BLaER1 treated with 17β-estradiol and CSF1 and Interleukin-3, amounts not matched to agents 10 nM and 100 nM (cell line): ENCODE data around the gene LAMA2.

Source experiments
- H3K27ac ChIP-seq, 11 experiments: shearing (Covaris generic); formaldehyde crosslinking; 2 replicates each; pipeline ENCODE4 v1.8.1; 2022
- H3K27me3 ChIP-seq, 11 experiments: shearing (Covaris generic); formaldehyde crosslinking; 2 replicates each; pipeline ENCODE4 v1.8.1; 2022
- H3K36me3 ChIP-seq, 11 experiments: shearing (Covaris generic); formaldehyde crosslinking; 2 replicates each; pipeline ENCODE4 v1.8.1; 2022
- H3K4me1 ChIP-seq, 10 experiments: shearing (Covaris generic); formaldehyde crosslinking; 2 replicates each; pipeline ENCODE4 v1.8.1; 2022
- H3K4me2 ChIP-seq, 11 experiments: shearing (Covaris generic); formaldehyde crosslinking; 2 replicates each; pipeline ENCODE4 v1.8.1; 2022
- H3K4me3 ChIP-seq, 10 experiments: shearing (Covaris generic); formaldehyde crosslinking; 2 replicates each; pipeline ENCODE4 v1.8.1; 2022
- H3K9ac ChIP-seq, 11 experiments: shearing (Covaris generic); formaldehyde crosslinking; 2 replicates each; pipeline ENCODE4 v1.8.1; 2022
- H3K9me3 ChIP-seq, 11 experiments: shearing (Covaris generic); formaldehyde crosslinking; replicated peaks in 1 of 11; 2 replicates each; pipeline ENCODE4 v1.8.1; 2022
- H4K20me1 ChIP-seq, 11 experiments: shearing (Covaris generic); formaldehyde crosslinking; 2 replicates each; pipeline ENCODE4 v1.8.1; 2022
- Cebpa-rat ChIP-seq, 11 experiments: shearing (Covaris generic); IDR thresholded peaks; 2 replicates each; pipeline ENCODE4 v1.8.1; 2022

Gene LAMA2

DNA sequence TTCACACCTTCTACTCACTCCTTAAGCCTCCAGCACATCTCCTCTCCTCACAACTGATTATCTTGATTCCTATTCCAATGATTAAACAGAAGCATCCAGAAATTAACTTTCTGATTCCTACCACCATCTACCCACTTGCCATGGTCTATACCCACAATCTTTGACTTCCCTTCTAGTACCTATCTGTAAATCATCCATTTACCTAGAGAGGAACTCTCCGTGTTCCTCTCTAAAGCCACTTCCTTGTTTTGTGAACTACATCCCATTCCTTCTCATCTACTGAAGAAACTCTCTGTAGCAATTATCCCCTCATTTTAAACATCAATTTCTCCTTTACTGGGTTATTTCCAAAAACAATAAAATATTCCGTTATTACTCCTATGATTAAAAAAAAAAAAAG is 659.8 kb downstream of the LAMA2 start:
- TF ChIP-seq Cebpa-rat (IDR thresholded peaks at IDR 0.05): no peak
- H3K9ac ChIP-seq: no peak overlapping the region
- no peaks in the 10 kb centered on the region for H4K20me1 ChIP-seq
- no peaks in the 10 kb centered on the region; a peak in 3 of 22 replicates for H3K9me3 ChIP-seq
- H3K27ac ChIP-seq: no peak overlapping the region
- no peak overlapping the region for H3K4me3 ChIP-seq
- H3K27me3 ChIP-seq: no peaks in the 10 kb centered on the region
- H3K36me3 ChIP-seq: peaks cover 0 to 76% (median 0%) of the 10 kb centered on the region in 11 experiments; a peak in 5 of 22 replicates
- peaks cover 7 to 24% (median 9%) of the 10 kb centered on the region in 10 experiments; a peak in 17 of 20 replicates for H3K4me1 ChIP-seq
- H3K4me2 ChIP-seq: no peak overlapping the region

DNA sequence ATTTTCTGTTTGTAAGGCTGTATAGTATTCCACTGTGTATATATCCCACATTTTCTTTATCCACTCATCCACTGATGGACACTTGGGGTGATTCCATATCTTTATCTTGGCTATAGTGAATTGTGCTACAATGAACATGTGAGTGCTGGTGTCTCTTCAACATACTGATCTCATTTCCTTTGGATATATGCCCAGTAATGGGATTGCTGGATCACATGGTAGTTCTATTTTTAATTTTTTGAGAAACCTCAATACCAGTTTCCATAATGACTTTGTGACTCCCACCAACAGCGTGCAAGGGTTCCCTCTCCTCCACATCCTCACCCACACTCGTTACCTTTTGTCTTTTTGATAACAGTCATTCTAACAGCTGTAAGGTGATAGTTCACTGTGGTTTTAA is 661.0 kb downstream of the LAMA2 start:
- no peak for TF ChIP-seq Cebpa-rat (IDR thresholded peaks at IDR 0.05)
- H3K4me1 ChIP-seq: peaks cover 7 to 35% (median 11%) of the 10 kb centered on the region in 10 experiments; a peak in 17 of 20 replicates
- no peak overlapping the region for H3K27ac ChIP-seq
- H3K4me3 ChIP-seq: no peak overlapping the region
- H3K27me3 ChIP-seq: no peaks in the 10 kb centered on the region
- no peak overlapping the region for H3K9ac ChIP-seq
- peak overlapping the region in 2 of 11 experiments; percentile 10 to 33; a peak in 1 of 22 replicates for H3K4me2 ChIP-seq
- H3K36me3 ChIP-seq: peaks cover 0 to 68% (median 0%) of the 10 kb centered on the region in 11 experiments; a peak in 5 of 22 replicates
- H3K9me3 ChIP-seq: no peaks in the 10 kb centered on the region; a peak in 3 of 22 replicates
- no peaks in the 10 kb centered on the region for H4K20me1 ChIP-seq

DNA sequence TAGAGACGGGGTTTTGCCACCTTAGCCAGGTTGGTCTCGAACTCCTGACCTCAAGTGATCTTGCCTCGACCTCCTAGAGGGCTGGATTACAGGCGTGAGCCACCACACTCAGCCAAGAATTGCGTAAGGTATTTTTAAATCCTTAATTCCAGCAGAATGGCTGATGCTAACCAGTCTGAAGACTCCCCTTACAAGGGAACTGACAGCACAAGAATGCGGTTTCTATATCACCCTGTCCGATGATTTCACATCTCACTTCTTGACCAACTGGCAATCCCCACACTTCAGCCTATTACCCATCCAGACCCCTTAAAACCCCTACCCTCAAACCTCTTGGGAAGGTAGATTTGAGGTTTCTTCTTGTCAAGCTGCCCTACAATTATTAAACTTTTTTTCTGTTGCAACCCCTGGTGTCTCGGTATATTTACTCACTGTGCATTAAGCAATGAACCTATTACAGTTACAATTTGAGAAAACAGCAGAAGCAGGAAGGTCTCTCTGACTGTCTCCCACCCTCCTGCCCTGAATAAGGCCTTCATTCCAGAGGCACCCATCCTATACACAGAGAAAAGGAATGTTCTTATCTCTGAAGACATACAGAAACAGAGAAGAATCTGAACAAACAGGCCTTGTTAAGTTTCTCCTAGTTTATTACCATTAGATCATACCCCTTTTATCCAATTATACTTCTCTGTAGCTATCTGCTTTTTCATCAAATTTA is 662.1 kb downstream of the LAMA2 start:
- no peaks in the 10 kb centered on the region; a peak in 3 of 22 replicates for H3K9me3 ChIP-seq
- peaks cover 0 to 68% (median 0%) of the 10 kb centered on the region in 11 experiments; a peak in 5 of 22 replicates for H3K36me3 ChIP-seq
- no peak overlapping the region for H3K4me3 ChIP-seq
- TF ChIP-seq Cebpa-rat (IDR thresholded peaks at IDR 0.05): peak in 2 of 11 experiments; percentile 21 to 40; a peak in 1 of 22 replicates
- H3K9ac ChIP-seq: no peak overlapping the region
- H3K4me1 ChIP-seq: peaks cover 7 to 36% (median 11%) of the 10 kb centered on the region in 10 experiments; a peak in 17 of 20 replicates
- no peak overlapping the region for H3K27ac ChIP-seq
- no peaks in the 10 kb centered on the region for H4K20me1 ChIP-seq
- no peaks in the 10 kb centered on the region for H3K27me3 ChIP-seq
- H3K4me2 ChIP-seq: no peak overlapping the region; a peak in 1 of 22 replicates

DNA sequence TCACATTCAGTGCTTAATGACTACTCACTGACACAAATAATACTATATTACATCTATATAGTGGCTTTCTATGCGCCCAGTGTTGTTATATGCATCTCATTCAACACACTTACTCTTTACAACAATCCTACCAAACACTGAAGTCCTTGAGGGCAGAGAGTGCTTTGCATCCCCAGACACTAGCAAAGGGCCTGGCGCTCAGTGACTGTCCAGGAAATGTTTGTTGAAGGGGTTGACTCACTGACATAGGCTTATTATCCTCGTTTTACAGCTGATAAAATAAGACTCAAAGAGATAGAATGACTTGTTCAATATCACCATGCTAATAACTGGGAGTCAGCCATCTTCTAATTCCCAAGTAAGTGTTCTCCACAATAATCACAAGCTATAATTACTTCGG is 663.8 kb downstream of the LAMA2 start:
- no peaks in the 10 kb centered on the region for H4K20me1 ChIP-seq
- TF ChIP-seq Cebpa-rat (IDR thresholded peaks at IDR 0.05): no peak
- H3K9me3 ChIP-seq: no peaks in the 10 kb centered on the region; a peak in 3 of 22 replicates
- H3K4me2 ChIP-seq: peak overlapping the region in 3 of 11 experiments; percentile 6 to 19 (median 12); a peak in 2 of 22 replicates
- H3K27ac ChIP-seq: no peak overlapping the region
- H3K9ac ChIP-seq: no peak overlapping the region
- peaks cover 7 to 36% (median 11%) of the 10 kb centered on the region in 10 experiments; a peak in 17 of 20 replicates for H3K4me1 ChIP-seq
- peaks cover 0 to 66% (median 0%) of the 10 kb centered on the region in 11 experiments; a peak in 5 of 22 replicates for H3K36me3 ChIP-seq
- H3K4me3 ChIP-seq: no peak overlapping the region
- no peaks in the 10 kb centered on the region for H3K27me3 ChIP-seq

DNA sequence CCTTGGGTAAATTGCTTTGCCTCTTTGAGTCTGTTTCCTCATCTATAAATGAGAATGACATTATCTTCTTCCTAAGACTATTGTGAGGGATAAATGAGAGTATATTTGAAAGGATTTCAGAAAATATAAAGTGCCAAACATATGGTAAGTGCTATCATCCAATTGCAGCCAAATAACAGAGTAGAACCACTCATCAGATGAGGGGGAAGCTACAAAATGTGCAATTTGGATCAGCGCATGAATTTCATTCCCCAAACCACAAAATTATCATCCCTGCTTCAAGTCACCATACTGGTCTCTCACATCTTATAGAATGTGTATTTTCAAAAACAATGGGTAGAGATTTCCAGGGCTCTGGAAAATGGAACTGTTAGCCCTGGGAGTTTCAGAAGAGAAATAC is 668.5 kb downstream of the LAMA2 start:
- TF ChIP-seq Cebpa-rat (IDR thresholded peaks at IDR 0.05): no peak
- Histone ChIP-seq H3K27me3 (no peaks in the 10 kb centered on the region), H3K36me3 (peaks cover 0 to 86% (median 0%) of the 10 kb centered on the region in 11 experiments; a peak in 5 of 22 replicates), H3K4me2 (no peak overlapping the region), H3K4me1 (peaks cover 7 to 23% (median 11%) of the 10 kb centered on the region in 10 experiments; a peak in 17 of 20 replicates), H3K9me3 (no peaks in the 10 kb centered on the region), H4K20me1 (no peaks in the 10 kb centered on the region), H3K27ac (no peak overlapping the region), H3K4me3 (no peak overlapping the region), H3K9ac (no peak overlapping the region)

DNA sequence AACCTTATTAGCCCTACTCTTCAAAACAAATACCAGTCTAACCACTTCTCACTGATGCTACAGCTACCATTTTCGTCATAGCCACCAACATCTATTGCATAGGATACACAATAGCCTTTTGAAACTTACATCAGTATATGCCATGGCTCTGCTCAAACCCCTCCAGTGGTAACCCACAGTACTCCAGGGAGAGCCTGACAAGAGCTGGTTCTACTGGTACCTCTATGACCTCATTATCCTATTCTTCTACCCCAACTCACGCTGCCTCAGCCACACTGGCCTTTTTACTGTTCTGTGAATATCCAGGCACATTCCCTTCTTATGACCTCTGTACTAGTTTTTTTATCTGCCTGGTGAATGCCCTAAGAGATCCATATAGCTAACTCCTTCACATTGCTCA is 669.5 kb downstream of the LAMA2 start:
- no peak overlapping the region for H3K4me2 ChIP-seq
- TF ChIP-seq Cebpa-rat (IDR thresholded peaks at IDR 0.05): no peak
- peaks cover 0 to 87% (median 0%) of the 10 kb centered on the region in 11 experiments; a peak in 5 of 22 replicates for H3K36me3 ChIP-seq

DNA sequence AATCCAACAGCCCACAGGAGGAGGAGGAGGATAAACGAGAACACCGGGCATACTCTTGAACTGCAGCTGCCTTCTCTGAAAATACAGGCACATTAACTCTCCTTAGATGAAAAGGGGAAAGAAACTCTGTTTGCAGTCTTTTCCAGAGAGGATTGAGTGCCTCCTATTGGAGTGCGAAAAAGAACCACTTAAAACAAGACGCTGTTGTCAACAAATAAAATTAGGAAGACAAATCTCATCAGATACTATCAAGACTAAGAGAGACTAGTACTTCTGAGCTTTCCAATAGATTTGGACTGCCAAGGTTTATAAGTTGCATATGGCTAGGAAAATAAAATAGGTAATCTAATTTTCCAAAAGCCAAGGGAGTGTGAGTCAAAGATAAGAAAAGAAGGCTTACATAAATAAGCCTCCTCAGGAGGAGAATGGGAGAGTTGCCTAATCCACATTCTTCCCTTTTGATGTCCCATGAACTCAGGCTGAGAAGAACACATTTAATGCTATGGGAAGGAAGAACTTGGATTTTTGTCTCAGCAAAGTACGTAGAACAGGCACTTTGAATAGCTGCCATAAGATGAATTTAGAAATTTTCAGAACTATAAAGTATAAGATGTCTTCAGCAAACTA is 672.4 kb downstream of the LAMA2 start:
- Histone ChIP-seq H3K4me3 (no peak overlapping the region), H3K27ac (no peak overlapping the region), H3K4me2 (no peak overlapping the region), H3K4me1 (no peaks in the 10 kb centered on the region), H3K27me3 (no peaks in the 10 kb centered on the region), H3K36me3 (peaks cover 0 to 81% (median 0%) of the 10 kb centered on the region in 11 experiments; a peak in 4 of 22 replicates), H4K20me1 (no peaks in the 10 kb centered on the region), H3K9ac (no peak overlapping the region), H3K9me3 (peaks cover 0 to 4% (median 0%) of the 10 kb centered on the region in 11 experiments; a peak in 2 of 22 replicates)
- TF ChIP-seq Cebpa-rat (IDR thresholded peaks at IDR 0.05): no peak

More for the DNA sequence above, 669.5 kb downstream of the LAMA2 start:
- no peaks in the 10 kb centered on the region for H4K20me1 ChIP-seq
- no peak overlapping the region for H3K9ac ChIP-seq
- H3K27ac ChIP-seq: no peak overlapping the region
- H3K27me3 ChIP-seq: no peaks in the 10 kb centered on the region
- no peaks in the 10 kb centered on the region for H3K9me3 ChIP-seq
- H3K4me1 ChIP-seq: peaks cover 3 to 16% (median 4%) of the 10 kb centered on the region in 10 experiments; a peak in 17 of 20 replicates
- H3K4me3 ChIP-seq: no peak overlapping the region

DNA sequence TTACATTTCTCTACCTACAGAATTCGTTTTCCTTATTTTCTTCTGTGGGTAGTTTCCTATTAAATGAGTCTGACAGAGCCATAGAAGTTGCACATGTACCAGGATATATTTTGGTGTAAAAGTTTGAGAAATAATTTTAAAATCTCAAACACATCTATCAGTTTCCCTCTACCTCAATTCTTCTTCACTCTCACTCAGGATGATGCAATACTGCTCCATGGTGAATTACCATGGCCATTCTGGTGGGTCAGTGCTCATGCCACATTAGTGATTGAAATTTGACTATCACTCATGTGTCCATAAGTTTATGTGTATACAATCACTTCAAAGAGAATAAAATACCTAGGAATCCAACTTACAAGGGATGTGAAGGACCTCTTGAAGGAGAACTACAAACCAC is 675.3 kb downstream of the LAMA2 start:
- H3K27ac ChIP-seq: no peak overlapping the region
- H3K36me3 ChIP-seq: peaks cover 0 to 58% (median 0%) of the 10 kb centered on the region in 11 experiments; a peak in 4 of 22 replicates
- H3K4me3 ChIP-seq: no peak overlapping the region
- H3K4me2 ChIP-seq: no peak overlapping the region
- no peaks in the 10 kb centered on the region for H3K27me3 ChIP-seq
- no peak overlapping the region for H3K9ac ChIP-seq
- H3K9me3 ChIP-seq: peaks cover 0 to 7% (median 0%) of the 10 kb centered on the region in 11 experiments; a peak in 3 of 22 replicates
- no peaks in the 10 kb centered on the region for H4K20me1 ChIP-seq
- H3K4me1 ChIP-seq: no peaks in the 10 kb centered on the region
- TF ChIP-seq Cebpa-rat (IDR thresholded peaks at IDR 0.05): no peak

DNA sequence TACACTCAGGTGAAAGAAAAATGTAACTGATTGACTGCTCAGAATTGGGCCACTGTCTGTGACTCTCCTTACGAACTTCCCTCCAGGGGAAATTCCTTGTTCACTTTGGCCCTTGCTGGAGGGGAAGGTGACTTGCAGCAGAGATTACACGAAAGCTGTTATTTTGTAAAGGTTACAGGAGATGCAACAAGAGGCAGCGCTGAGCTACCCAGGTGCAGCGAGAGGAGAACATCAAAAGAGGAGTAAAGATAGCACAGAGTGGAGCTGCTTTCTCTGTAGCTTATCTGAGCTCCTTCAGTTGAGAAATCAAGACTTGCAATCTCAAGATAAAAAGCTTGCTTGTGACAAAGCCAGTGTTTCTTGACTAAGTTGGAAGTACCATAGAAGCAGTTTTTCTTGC is 682.4 kb downstream of the LAMA2 start:
- TF ChIP-seq Cebpa-rat (IDR thresholded peaks at IDR 0.05): no peak
- H3K9ac ChIP-seq: no peak overlapping the region
- no peaks in the 10 kb centered on the region for H3K27me3 ChIP-seq
- no peak overlapping the region for H3K4me3 ChIP-seq
- peaks cover under 1 to 6% (median 3%) of the 10 kb centered on the region in 11 experiments; a peak in 13 of 22 replicates for H3K9me3 ChIP-seq
- H3K27ac ChIP-seq: no peak overlapping the region
- no peaks in the 10 kb centered on the region for H3K4me1 ChIP-seq
- no peaks in the 10 kb centered on the region; a peak in 2 of 22 replicates for H4K20me1 ChIP-seq
- no peak overlapping the region for H3K4me2 ChIP-seq
- peaks cover 0 to 33% (median 0%) of the 10 kb centered on the region in 11 experiments; a peak in 5 of 22 replicates for H3K36me3 ChIP-seq
